ENCODE data around the gene NACA2.

- TF ChIP-seq POLR2A (IDR thresholded peaks at IDR 0.05; ENCODE audit: low read depth, low read length) = no peak
- TF ChIP-seq POLR2AphosphoS5 (IDR thresholded peaks at IDR 0.05; ENCODE audit: low read depth, low read length) = no peak
- TF ChIP-seq SPI1 (IDR thresholded peaks at IDR 0.05; ENCODE audit: low read depth, low read length) = no peak
- no peak for TF ChIP-seq TAF1 (IDR thresholded peaks at IDR 0.05; ENCODE audit: low read depth, low read length)
Observed at GRCh38 chr17:61601297-61601696, 10.3 kb upstream of the NACA2 start.
